SK-N-SH treated with all-trans-retinoic acid at 6 μM for 48 hours (cell line): Measurements from ENCODE around the gene SFMBT2.

ENCODE experiments used
- ARNTL ChIP-seq: fragments of 450-650 bp; formaldehyde crosslinking; IDR thresholded peaks from 2 replicates; pipeline ENCODE4 v1.5.0; 2020; ENCODE audit warnings: low read depth, mild to moderate bottlenecking, moderate library complexity, borderline replicate concordance
- BACH2 ChIP-seq: fragments of 250-450 bp; sonication (Bioruptor Pico); IDR thresholded peaks from 2 replicates; pipeline ENCODE4 v1.9.0; 2021; ENCODE audit warnings: mild to moderate bottlenecking, borderline replicate concordance
- CREB5 ChIP-seq: fragments of 250-450 bp; sonication (Bioruptor Pico); IDR thresholded peaks from 2 replicates; pipeline ENCODE4 v1.5.1; 2020; ENCODE audit warnings: low read depth, mild to moderate bottlenecking, moderate library complexity
- ESRRG ChIP-seq: fragments of 250-450 bp; sonication (Bioruptor Pico); IDR thresholded peaks from 2 replicates; pipeline ENCODE4 v1.6.1; 2021; ENCODE audit warnings: mild to moderate bottlenecking
- ISL1 ChIP-seq: fragments of 250-450 bp; sonication (Bioruptor Pico); IDR thresholded peaks from 2 replicates; pipeline ENCODE4 v2.1.2; 2022; ENCODE audit warnings: mild to moderate bottlenecking, moderate library complexity
- OSR1 ChIP-seq: fragments of 250-450 bp; sonication (Bioruptor Pico); IDR thresholded peaks from 2 replicates; pipeline ENCODE4 v1.8.0; 2022; ENCODE audit warnings: moderate library complexity, mild to moderate bottlenecking, inconsistent platforms
- PATZ1 ChIP-seq: fragments of 250-450 bp; sonication (Bioruptor Pico); IDR thresholded peaks from 2 replicates; pipeline ENCODE4 v1.8.0; 2020; ENCODE audit warnings: mild to moderate bottlenecking, moderate library complexity, borderline replicate concordance
- RARB ChIP-seq: fragments of 250-450 bp; sonication (Bioruptor Pico); IDR thresholded peaks from 2 replicates; pipeline ENCODE4 v1.8.0; 2021; ENCODE audit warnings: mild to moderate bottlenecking, moderate library complexity
- ZFP3 ChIP-seq: fragments of 250-450 bp; sonication (Bioruptor Pico); IDR thresholded peaks from 2 replicates; pipeline ENCODE4 v1.5.0; 2020; ENCODE audit warnings: mild to moderate bottlenecking, moderate library complexity
- ZNF565 ChIP-seq: fragments of 450-650 bp; formaldehyde crosslinking; conservative IDR thresholded peaks from 2 replicates; pipeline ENCODE4 v1.5.0; 2020; ENCODE audit warnings: low read depth, mild to moderate bottlenecking, moderate library complexity
- ZNF70 ChIP-seq: fragments of 450-650 bp; formaldehyde crosslinking; IDR thresholded peaks from 2 replicates; pipeline ENCODE4 v1.5.0; 2020; ENCODE audit warnings: mild to moderate bottlenecking, moderate library complexity
- ZNF8 ChIP-seq: fragments of 450-650 bp; formaldehyde crosslinking; IDR thresholded peaks from 2 replicates; pipeline ENCODE4 v1.5.0; 2020; ENCODE audit warnings: mild to moderate bottlenecking, moderate library complexity

GRCh38 chr10:7211857-7212577 lies 198.8 kb downstream of the SFMBT2 start:
- TF ChIP-seq ZFP3 (CRISPR knock-in tag): no peak
- no peak for TF ChIP-seq BACH2 (CRISPR knock-in tag)
- TF ChIP-seq ARNTL (CRISPR knock-in tag): no peak
- no peak for TF ChIP-seq OSR1 (CRISPR knock-in tag)
- TF ChIP-seq CREB5 (CRISPR knock-in tag): no peak
- TF ChIP-seq ZNF8 (CRISPR knock-in tag): no peak
- TF ChIP-seq ESRRG (CRISPR knock-in tag): no peak
- no peak for TF ChIP-seq RARB (CRISPR knock-in tag)
- TF ChIP-seq ZNF70: no peak
- TF ChIP-seq ZNF565 (CRISPR knock-in tag): no peak
- TF ChIP-seq ISL1: no peak
- TF ChIP-seq PATZ1 (CRISPR knock-in tag): no peak
